G401.6 (cell line): Measurements from ENCODE around the gene IKBKE.

Source experiments
- FAIRE-seq: peaks from 2 replicates; lab custom pipeline; 2012; peaks lifted over from hg19 to GRCh38; lab: Jason Lieb, UNC

IKBKE gene

GRCh38 chr1:206544562-206545257 lies 74.4 kb downstream of the IKBKE start:
- FAIRE-seq = no peak

- no peak for FAIRE-seq
These were observed 75.1 kb downstream of the IKBKE start for GRCh38 chr1:206545351-206545750.
